Mucosa of rectum (tissue), 2 donors: ENCODE data around the gene KLC1.

Experiments
- H3K27ac ChIP-seq, 2 donors: one replicate each; pipeline ENCODE4 v1.7.0; 2013; ENCODE audit warnings: inconsistent platforms in 2 of 2, low read depth in 2 of 2, low read length in 2 of 2
- H3K27me3 ChIP-seq, 2 donors: one replicate each; pipeline ENCODE4 v1.7.0; 2013; ENCODE audit warnings: low read length in 2 of 2; ENCODE audit not compliant: control insufficient read depth in 2 of 2, insufficient read depth in 2 of 2
- H3K36me3 ChIP-seq, 2 donors: one replicate each; pipeline ENCODE4 v1.7.0; 2013; ENCODE audit warnings: low read length in 2 of 2; ENCODE audit not compliant: control insufficient read depth in 2 of 2, insufficient read depth in 2 of 2
- H3K4me1 ChIP-seq, 2 donors: one replicate each; pipeline ENCODE4 v1.7.0; 2013; ENCODE audit warnings: low read length in 2 of 2, mild to moderate bottlenecking in 1 of 2; ENCODE audit not compliant: control insufficient read depth in 2 of 2, insufficient read depth in 2 of 2
- H3K4me3 ChIP-seq, 2 donors: one replicate each; pipeline ENCODE4 v1.7.0; 2013; ENCODE audit warnings: low read length in 2 of 2
- H3K9ac ChIP-seq, 2 donors: one replicate each; pipeline ENCODE4 v1.7.0; 2013; ENCODE audit warnings: low read length in 2 of 2, low read depth in 1 of 2, mild to moderate bottlenecking in 1 of 2
- H3K9me3 ChIP-seq, 2 donors: one replicate each; pipeline ENCODE4 v1.7.0; 2013; ENCODE audit warnings: low read length in 2 of 2; ENCODE audit not compliant: control insufficient read depth in 2 of 2
- donor health status: healthy.
- donor health status: Normal muscosa, but diverticular disease.

KLC1 gene

GRCh38 chr14:103746701-103747100 lies 117.7 kb downstream of the KLC1 start:
- H3K27me3 ChIP-seq, result no peaks in the 10 kb centered on the region
- no peak overlapping the region for H3K9ac ChIP-seq
- peaks cover 23 to 52% of the 10 kb centered on the region in 2 donors for H3K36me3 ChIP-seq
- H3K4me1 ChIP-seq, result peaks cover 0 to 4% of the 10 kb centered on the region in 2 donors
- H3K27ac ChIP-seq, result no peak overlapping the region
- H3K4me3 ChIP-seq, result no peak overlapping the region
- no peaks in the 10 kb centered on the region for H3K9me3 ChIP-seq

GRCh38 chr14:103748534-103748857 lies 119.5 kb downstream of the KLC1 start:
- Histone ChIP-seq H3K4me1 (peaks cover 0 to 4% of the 10 kb centered on the region in 2 donors), H3K36me3 (peaks cover 16 to 43% of the 10 kb centered on the region in 2 donors), H3K4me3 (no peak overlapping the region), H3K9me3 (no peaks in the 10 kb centered on the region), H3K27ac (no peak overlapping the region), H3K9ac (no peak overlapping the region), H3K27me3 (no peaks in the 10 kb centered on the region)

GRCh38 chr14:103749452-103749851 lies 120.4 kb downstream of the KLC1 start:
- Histone ChIP-seq H3K9me3 (no peaks in the 10 kb centered on the region), H3K4me3 (no peak overlapping the region), H3K27ac (no peak overlapping the region), H3K9ac (no peak overlapping the region), H3K36me3 (peaks cover 13 to 39% of the 10 kb centered on the region in 2 donors), H3K27me3 (no peaks in the 10 kb centered on the region), H3K4me1 (peaks cover 0 to 4% of the 10 kb centered on the region in 2 donors)

- Histone ChIP-seq H3K4me3 (no peak overlapping the region), H3K9ac (no peak overlapping the region), H3K9me3 (no peaks in the 10 kb centered on the region), H3K36me3 (peaks cover 11 to 36% of the 10 kb centered on the region in 2 donors), H3K27me3 (no peaks in the 10 kb centered on the region), H3K4me1 (peaks cover 0 to 3% of the 10 kb centered on the region in 2 donors), H3K27ac (no peak overlapping the region)
These were observed 120.8 kb downstream of the KLC1 start for GRCh38 chr14:103749860-103750259.
